Activated gamma-delta T cell treated with anti-CD3 and anti-CD28 coated beads, Interleukin-2, amount 50 U/mL, for 16 hours (primary cell): ENCODE results near the gene AAGAB.

Source experiments
- DNase-seq: peaks from one replicate; pipeline ENCODE4 v3.0.0-alpha.2; 2020; ENCODE audit warnings: low read depth

AAGAB gene

DNA sequence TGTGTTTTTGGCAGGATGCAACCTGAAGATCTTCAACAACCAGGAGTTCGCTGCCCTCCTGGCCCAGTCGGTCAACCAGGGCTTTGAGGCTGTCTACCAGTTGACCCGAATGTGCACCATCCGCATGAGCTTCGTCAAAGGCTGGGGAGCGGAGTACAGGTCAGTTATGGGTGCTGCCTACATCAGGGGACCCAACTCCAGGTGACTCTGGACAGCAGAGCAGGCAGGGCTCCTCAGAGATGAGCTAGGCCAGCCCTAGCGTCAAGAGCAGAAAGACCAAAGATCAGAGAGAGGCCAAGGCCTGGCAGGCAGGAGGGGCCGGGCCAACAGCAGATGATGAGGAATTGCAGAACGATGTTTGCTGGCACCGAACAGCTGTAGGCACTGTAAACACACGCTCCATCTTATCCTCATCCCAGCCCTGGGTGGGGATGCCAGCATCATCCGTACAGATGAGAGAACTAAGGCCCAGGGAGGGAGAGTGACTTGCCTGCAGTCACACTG is 67.1 kb downstream of the AAGAB start:
- no peak for DNase-seq

- no peak for DNase-seq
Measured at GRCh38 chr15:67186688-67187087, 67.8 kb downstream of the AAGAB start.

- no peak for DNase-seq
Measured at GRCh38 chr15:67186226-67186649, 68.2 kb downstream of the AAGAB start.

DNA sequence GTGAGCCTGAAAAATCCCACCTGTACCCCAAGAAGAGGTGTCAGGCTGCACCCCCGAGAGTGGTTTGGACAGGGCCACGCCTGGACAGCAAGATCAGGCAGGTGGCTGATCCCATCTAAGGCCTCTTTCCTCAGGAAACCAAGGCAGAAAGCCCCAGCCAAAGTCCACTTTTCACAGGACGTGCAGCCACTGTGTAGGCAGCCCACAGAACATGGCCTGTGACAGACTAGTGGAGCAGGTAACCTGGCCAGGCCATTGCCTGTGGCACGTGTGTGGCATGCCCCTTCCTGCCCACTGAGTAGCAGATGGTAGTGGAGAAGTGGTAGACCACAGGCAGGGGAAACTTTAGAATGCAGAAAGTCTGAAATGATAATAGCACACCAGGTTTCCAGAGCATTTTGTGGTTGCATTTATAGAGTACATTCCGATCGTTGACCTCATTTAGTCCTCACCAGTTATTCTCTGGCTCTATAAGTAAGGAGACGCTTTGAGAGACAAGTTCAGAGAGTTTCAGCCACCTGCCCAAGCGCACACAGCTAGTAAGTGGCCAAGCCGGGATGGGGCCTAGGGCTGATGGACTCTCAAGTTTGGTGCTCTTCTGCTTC is 68.7 kb downstream of the AAGAB start:
- no peak for DNase-seq

- no peak for DNase-seq
Measured at GRCh38 chr15:67185051-67185450, 69.4 kb downstream of the AAGAB start.

DNA sequence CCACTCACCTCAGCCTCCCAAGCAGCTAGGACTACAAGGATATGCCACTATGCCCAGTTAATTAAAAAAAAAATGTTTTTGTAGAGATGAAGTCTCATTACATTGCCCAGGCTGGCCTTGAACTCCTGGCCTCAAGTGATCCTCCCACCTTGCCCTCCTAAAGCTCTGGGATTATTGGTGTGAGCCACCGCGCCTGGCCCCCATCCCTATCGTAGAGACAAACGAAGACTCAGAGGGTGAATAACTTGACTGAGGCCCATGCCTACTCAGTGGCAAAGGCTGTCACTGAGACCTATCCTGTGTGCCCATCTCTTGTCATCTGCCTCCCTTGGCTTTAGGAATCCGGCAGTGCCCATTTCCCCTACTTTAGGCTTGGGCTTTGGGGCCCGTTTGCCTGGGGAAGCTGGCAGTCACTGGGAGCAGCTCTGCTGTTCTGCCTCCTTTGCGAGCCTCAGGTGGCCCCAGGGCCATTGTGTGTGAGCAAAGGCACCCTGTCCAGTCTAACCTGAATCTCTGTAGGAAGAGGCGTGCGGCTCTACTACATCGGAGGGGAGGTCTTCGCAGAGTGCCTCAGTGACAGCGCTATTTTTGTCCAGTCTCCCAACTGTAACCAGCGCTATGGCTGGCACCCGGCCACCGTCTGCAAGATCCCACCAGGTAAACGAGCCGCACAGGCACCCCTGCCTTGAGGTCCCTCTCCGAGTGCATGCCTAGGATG is 70.1 kb downstream of the AAGAB start:
- no peak for DNase-seq

DNA sequence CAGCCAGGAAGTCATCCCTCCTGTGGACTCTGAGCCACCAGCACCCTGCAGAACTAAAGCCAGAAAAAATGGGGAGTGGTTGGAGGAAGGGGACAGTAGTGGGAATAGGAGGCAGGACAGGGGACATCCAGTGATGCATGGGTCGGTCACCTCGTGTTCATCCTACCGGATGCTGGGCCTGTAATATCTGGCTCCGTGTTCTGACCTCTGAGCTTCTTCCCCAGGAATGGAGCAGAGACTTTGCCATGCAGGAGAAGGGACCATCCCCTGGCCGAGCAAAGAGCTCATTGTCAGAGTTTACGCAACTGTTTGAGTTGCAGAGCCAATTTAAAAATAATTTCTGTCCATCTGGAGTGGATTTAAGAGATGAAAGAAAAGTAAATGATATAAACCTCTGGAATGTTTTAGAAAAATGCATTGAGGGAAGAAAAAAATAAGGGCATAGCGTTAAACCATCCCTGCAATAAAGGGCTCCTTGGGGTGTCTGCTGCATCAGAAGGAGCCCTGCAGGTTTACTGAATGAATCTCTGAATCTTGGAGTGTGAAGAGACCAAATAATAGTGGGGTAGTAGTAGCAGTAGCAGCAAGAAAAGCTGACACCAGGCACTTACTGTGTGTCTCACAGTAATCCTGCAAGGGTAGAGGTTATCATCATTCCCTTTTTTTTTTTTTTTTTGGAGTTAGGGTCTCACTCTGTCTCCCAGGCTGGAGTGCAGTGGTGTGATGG is 70.9 kb downstream of the AAGAB start:
- DNase-seq, result no peak

GRCh38 chr15:67181221-67181639 is 73.2 kb downstream of the AAGAB start:
- no peak for DNase-seq

DNA sequence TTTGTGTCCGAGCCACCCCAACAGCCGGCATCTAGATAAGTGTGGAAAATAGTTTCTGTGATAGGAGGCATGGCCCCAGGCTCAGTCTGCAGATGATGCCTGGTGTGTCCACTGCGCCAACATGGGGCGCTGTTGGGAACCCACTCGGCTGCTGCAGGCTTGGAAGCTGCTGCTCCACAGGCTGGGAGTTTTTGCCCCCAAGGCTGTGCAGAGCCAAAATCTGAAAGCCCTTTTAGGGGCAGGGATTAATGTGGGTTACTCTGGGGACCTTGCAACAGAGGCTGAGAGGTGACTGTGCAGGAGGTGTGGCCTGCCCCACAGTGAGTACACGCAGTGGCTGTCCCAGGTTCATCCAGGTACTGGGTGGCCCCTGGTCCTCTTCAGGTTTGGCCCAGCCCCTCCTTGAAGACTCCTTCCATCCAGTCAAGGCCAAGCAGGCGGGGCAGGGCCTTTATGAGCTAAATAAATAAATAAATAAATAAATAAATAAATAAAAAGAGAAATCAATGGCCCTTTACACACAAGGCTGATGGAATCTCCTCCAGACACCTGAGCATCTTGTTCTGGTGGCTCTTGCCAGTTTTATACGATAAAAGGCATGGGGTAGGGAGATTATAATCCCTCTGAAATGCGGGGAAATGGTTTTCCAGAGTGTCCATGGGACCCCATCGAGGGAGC is 73.8 kb downstream of the AAGAB start:
- no peak for DNase-seq

GRCh38 chr15:67180035-67180434 is 74.4 kb downstream of the AAGAB start:
- DNase-seq, result no peak

DNA sequence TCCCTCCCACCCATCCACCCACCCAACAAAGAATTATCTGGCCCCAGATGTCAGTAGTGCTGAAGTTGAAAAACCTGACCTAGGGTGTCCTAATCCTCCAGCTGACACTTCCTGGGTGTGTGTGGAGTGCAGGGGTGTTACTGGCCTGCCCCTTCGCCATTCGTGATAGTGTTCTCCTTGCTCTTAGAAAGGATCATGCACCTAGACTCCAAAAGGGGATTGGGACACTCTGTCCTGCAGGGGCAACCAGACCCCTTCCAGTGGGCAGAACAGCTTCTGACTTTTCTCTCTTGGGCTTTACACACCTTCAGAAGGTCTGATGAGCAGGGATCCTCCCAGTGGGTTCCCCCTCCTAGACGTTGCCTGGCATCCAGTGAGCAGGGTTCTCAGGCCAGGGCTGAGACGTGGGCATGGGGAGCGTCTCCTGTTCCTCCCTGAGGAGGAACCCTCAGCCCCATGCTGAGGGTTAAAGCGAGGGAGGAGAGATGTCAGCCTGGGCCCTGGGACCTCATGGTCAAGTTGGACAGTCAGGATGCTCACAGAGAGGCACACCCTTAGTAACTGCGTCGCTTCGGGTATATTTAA is 75.0 kb downstream of the AAGAB start:
- DNase-seq, result no peak

- no peak for DNase-seq
Measured at GRCh38 chr15:67178569-67179210, 75.8 kb downstream of the AAGAB start.

DNA sequence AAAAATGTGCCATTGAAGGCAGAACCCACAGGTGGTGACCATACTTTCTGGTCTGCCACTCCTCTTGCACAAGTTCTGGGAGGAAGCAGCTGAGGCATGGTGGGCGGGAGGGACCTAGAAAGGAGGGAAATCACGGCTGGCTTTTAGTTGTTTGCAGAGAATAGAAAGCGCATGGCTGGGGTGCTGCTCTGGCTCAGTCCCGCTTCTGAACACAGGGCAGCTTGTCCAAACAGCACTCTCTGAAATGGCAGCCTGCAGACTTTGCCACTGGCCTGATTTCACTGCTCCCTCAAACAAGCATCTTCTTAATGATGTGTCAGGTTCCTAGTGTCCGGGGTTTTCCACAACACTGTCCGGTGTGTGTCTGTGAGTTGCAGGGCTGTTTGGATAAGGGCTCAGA is 76.7 kb downstream of the AAGAB start:
- no peak for DNase-seq

DNA sequence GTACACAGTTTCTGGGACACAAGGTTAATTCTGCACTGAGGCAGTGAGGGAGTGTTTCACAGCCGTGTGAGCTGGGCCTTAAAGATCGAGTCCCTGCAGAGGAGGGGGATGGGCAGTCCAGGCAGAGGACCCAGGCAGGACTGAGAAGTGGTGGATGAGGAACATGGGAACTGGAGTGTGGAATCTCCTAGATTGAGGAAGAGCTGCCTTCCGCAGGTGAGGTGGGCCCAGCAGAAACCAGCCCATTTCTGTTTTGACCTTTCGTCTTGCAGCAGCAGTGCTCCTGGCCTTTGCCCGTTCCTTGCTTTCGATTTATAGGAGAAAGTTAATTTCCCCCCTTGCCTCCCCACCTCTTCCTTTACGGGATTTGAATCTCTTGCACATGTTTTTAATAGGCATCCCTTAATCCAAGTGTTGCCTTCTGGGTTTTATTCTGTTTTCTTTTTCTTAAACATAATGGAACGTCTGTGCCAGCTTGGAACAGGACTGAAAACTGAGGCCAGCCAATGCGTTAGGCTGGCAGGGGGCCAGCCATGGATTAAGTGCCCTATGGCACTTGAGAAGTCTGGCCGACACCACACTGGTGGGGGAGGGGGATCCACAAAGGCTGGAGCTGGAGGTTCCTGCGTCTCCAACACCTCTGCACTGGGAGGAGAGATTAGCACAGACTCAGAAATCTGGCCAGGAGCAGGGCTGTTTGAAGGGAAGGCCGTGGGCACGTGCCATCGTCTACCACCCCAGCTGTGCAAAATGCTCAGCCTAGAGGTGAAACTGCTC is 78.1 kb downstream of the AAGAB start:
- no peak for DNase-seq

- DNase-seq, result no peak
Measured at GRCh38 chr15:67175643-67176071, 78.8 kb downstream of the AAGAB start.

GRCh38 chr15:67174864-67175573 is 79.4 kb downstream of the AAGAB start:
- no peak for DNase-seq

DNA sequence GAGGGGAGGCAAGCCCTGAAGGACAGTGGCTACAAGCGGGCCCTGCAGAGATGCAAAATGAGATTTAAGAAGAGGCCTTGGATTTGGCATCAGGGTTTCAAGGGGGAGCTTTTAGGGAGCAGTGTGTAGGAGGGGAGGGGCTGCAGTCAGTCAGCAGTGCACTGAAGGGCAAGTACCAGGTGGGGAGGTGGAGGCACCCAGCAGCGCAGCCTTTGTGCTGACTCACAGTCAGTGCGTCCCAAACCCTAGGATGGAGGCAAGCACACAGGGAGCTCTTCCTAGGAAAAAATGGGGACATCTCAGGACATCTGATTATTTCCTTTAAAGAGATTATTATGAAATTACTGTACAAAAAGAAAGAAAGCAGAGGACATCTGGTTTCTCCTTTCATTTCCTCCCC is 80.0 kb downstream of the AAGAB start:
- no peak for DNase-seq

DNA sequence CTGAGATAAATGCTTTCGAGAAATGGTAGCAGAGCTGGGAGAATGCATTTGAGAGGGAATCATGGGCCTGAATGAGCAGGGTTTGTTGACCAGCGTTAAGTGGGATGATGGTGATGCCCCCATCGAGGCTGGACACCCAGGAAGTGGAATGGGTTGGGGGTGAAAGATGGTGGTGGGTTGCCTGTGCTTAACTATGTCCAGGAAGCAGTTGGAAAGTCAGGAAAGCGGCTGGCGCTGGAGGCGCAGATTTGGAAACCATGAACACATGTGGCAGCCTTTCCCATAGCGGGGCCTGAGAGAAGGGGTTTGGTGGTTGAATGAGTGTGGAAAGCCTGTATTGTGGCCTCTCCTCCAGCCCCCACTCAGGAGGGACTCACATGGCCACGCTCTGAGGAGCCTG is 80.7 kb downstream of the AAGAB start:
- DNase-seq, result no peak

DNA sequence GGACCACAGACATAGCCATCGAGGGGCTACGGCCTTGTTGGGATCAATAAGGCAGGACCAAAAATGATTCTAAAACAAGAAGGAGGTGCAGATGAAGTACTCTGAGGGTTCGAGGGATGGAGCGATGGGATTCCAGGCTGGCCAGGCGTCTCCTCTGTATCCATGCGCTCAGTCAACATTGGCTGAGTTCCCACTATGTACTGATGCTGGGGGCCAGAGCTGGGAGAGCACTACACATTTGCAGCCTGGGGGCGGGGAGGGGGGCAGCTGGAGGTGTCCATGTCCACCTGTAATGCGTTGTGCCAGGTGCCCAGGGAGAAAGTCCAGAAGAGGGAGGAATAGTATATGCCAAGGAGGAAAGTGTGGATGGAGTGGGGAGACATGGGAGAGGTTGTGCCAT is 81.5 kb downstream of the AAGAB start:
- DNase-seq, result no peak

- no peak for DNase-seq
Measured at GRCh38 chr15:67172172-67172571, 82.3 kb downstream of the AAGAB start.
